H9 (cell line): ENCODE data around the gene TYW5. TPM values are rescaled to one million over a fixed set of nuclear protein-coding genes. Genes with fewer than 3 reads are reported as not detected.

Experiments
- DNase-seq: peaks from one replicate; pipeline ENCODE4 v3.0.0-alpha.2; 2017
- H2AFZ ChIP-seq: one replicate; pipeline ENCODE4 v1.6.1; 2013; ENCODE audit warnings: mild to moderate bottlenecking, low read length, control low read depth, moderate library complexity
- H2AK5ac ChIP-seq: 2 replicates; pipeline ENCODE4 v1.6.1; 2013; ENCODE audit warnings: low read length, control low read depth, mixed read lengths; ENCODE audit not compliant: insufficient read length
- H2BK120ac ChIP-seq: one replicate; pipeline ENCODE4 v1.6.1; 2013; ENCODE audit warnings: low read depth, mild to moderate bottlenecking, low read length, control low read depth, inconsistent platforms; ENCODE audit not compliant: poor library complexity, severe bottlenecking
- H2BK12ac ChIP-seq: 2 replicates; pipeline ENCODE4 v1.6.1; 2013; ENCODE audit warnings: low read length, control low read depth, mixed read lengths, low read depth; ENCODE audit not compliant: insufficient read length
- H2BK15ac ChIP-seq: 2 replicates; pipeline ENCODE4 v1.6.1; 2013; ENCODE audit warnings: low read depth, low read length, control low read depth
- H2BK20ac ChIP-seq: one replicate; pipeline ENCODE4 v1.6.1; 2013; ENCODE audit warnings: low read depth, mild to moderate bottlenecking, low read length, control low read depth, inconsistent platforms; ENCODE audit not compliant: poor library complexity, severe bottlenecking
- H2BK5ac ChIP-seq: 2 replicates; pipeline ENCODE4 v1.6.1; 2013; ENCODE audit warnings: low read length, control low read depth, mixed read lengths; ENCODE audit not compliant: insufficient read length
- H3K14ac ChIP-seq: 2 replicates; pipeline ENCODE4 v1.6.1; 2013; ENCODE audit warnings: low read length, control low read depth; ENCODE audit not compliant: insufficient read depth
- H3K18ac ChIP-seq: 2 replicates; pipeline ENCODE4 v1.6.1; 2013; ENCODE audit warnings: low read depth, mild to moderate bottlenecking, mixed read lengths, low read length, control low read depth; ENCODE audit not compliant: insufficient read length
- H3K23ac ChIP-seq: 2 replicates; pipeline ENCODE4 v1.6.1; 2013; ENCODE audit warnings: low read length, control low read depth, mixed read lengths, low read depth; ENCODE audit not compliant: insufficient read length
- H3K23me2 ChIP-seq: 2 replicates; pipeline ENCODE4 v1.6.1; 2013; ENCODE audit warnings: low read depth, mild to moderate bottlenecking, mixed read lengths, low read length, control low read depth; ENCODE audit not compliant: insufficient read length, poor library complexity, severe bottlenecking
- H3K27ac ChIP-seq: 2 replicates; pipeline ENCODE4 v1.5.1; 2013; ENCODE audit warnings: low read length, control low read depth, mixed read lengths, low read depth; ENCODE audit not compliant: insufficient read length
- H3K27me3 ChIP-seq: 2 replicates; pipeline ENCODE4 v1.6.1; 2013; ENCODE audit warnings: low read length, control low read depth, inconsistent platforms; ENCODE audit not compliant: insufficient read depth
- H3K4ac ChIP-seq: 2 replicates; pipeline ENCODE4 v1.6.1; 2013; ENCODE audit warnings: low read depth, mild to moderate bottlenecking, control low read depth, inconsistent platforms, low read length, moderate library complexity
- H3K4me1 ChIP-seq: 2 replicates; pipeline ENCODE4 v1.6.1; 2013; ENCODE audit warnings: low read length, control low read depth, inconsistent platforms; ENCODE audit not compliant: insufficient read depth
- H3K4me2 ChIP-seq: 2 replicates; pipeline ENCODE4 v1.6.1; 2013; ENCODE audit warnings: low read length, control low read depth, mixed read lengths; ENCODE audit not compliant: insufficient read length, insufficient read depth
- H3K56ac ChIP-seq: 2 replicates; pipeline ENCODE4 v1.6.1; 2013; ENCODE audit warnings: low read depth, mild to moderate bottlenecking, mixed read lengths, low read length, control low read depth; ENCODE audit not compliant: insufficient read length
- H3K79me1 ChIP-seq: 2 replicates; pipeline ENCODE4 v1.6.1; 2013; ENCODE audit warnings: low read depth, mild to moderate bottlenecking, moderate library complexity, low read length, control low read depth, inconsistent platforms; ENCODE audit not compliant: insufficient read depth, poor library complexity, severe bottlenecking
- H3K79me2 ChIP-seq: 2 replicates; pipeline ENCODE4 v1.6.1; 2013; ENCODE audit warnings: low read length, control low read depth, inconsistent platforms; ENCODE audit not compliant: insufficient read depth
- H3K9ac ChIP-seq: 2 replicates; pipeline ENCODE4 v1.6.1; 2013; ENCODE audit warnings: low read length, control low read depth, mixed read lengths; ENCODE audit not compliant: insufficient read length; ENCODE audit errors: extremely low read depth
- H3K9me3 ChIP-seq: one replicate; pipeline ENCODE4 v1.6.1; 2013; ENCODE audit warnings: low read depth, low read length, inconsistent platforms; ENCODE audit not compliant: control insufficient read depth
- H3T11ph ChIP-seq: one replicate; pipeline ENCODE4 v1.6.1; 2013; ENCODE audit warnings: mild to moderate bottlenecking, low read length, control low read depth, inconsistent platforms
- H4K20me1 ChIP-seq: one replicate; pipeline ENCODE4 v1.6.1; 2013; ENCODE audit not compliant: control insufficient read depth, insufficient read length, insufficient read depth
- H4K5ac ChIP-seq: 2 replicates; pipeline ENCODE4 v1.6.1; 2013; ENCODE audit warnings: low read depth, mild to moderate bottlenecking, mixed read lengths, low read length, control low read depth; ENCODE audit not compliant: insufficient read length
- H4K8ac ChIP-seq: replicated peaks from 2 replicates; pipeline ENCODE4 v1.6.1; 2013; ENCODE audit warnings: low read length, control low read depth, mixed read lengths, low read depth; ENCODE audit not compliant: insufficient read length
- H4K91ac ChIP-seq: 2 replicates; pipeline ENCODE4 v1.6.1; 2013; ENCODE audit warnings: low read depth, mild to moderate bottlenecking, moderate library complexity, mixed read lengths, low read length, control low read depth; ENCODE audit not compliant: insufficient read length
- H3K27ac Mint-ChIP-seq, 3 experiments: 2 replicates in 2 of 3; 3 replicates in 1 of 3; pipeline ENCODE4 v1.8.0; 2020 to 2021; ENCODE audit warnings: mixed read lengths in 3 of 3, mild to moderate bottlenecking in 1 of 3, moderate library complexity in 1 of 3
- H3K27me3 Mint-ChIP-seq: 2 replicates; pipeline ENCODE4 v1.8.0; 2021; ENCODE audit warnings: low read depth, mild to moderate bottlenecking, moderate library complexity, mixed read lengths
- H3K36me3 Mint-ChIP-seq, 3 experiments: 2 replicates in 2 of 3; 3 replicates in 1 of 3; pipeline ENCODE4 v1.8.0; 2020 to 2021; ENCODE audit warnings: low read depth in 3 of 3, mixed read lengths in 3 of 3; ENCODE audit not compliant: insufficient read depth in 1 of 3
- H3K4me1 Mint-ChIP-seq, 2 experiments: 2 replicates each; pipeline ENCODE4 v1.8.0; 2020; ENCODE audit warnings: mixed read lengths in 2 of 2
- H3K4me3 Mint-ChIP-seq, 2 experiments: 2 replicates in 1 of 2; 3 replicates in 1 of 2; pipeline ENCODE4 v1.8.0; 2020 to 2021; ENCODE audit warnings: mild to moderate bottlenecking in 2 of 2, mixed read lengths in 2 of 2, moderate library complexity in 1 of 2
- H3K9me3 Mint-ChIP-seq, 2 experiments: 2 replicates in 1 of 2; 3 replicates in 1 of 2; pipeline ENCODE4 v1.8.0; 2020; ENCODE audit warnings: mild to moderate bottlenecking in 2 of 2, mixed read lengths in 2 of 2, moderate library complexity in 1 of 2
- WGBS: extraction: QIAGEN DNeasy Blood & Tissue Kit; methylation state at CpG from one replicate; pipeline ENCODE4 v1.1.7; 2013; ENCODE audit warnings: missing lambda C conversion rate, low lambda C conversion rate, mixed read lengths; ENCODE audit not compliant: insufficient read length; ENCODE audit errors: extremely low coverage; 5-methylcytosine and 5-hydroxymethylcytosine counted together
- total RNA-seq: library from RNA; stranded (reverse); gene quantifications from 2 replicates; pipeline ENCODE4 v1.2.1, GENCODE V29; 2021
- TF ChIP-seq, protein P1 (sequence below): fragments of 200-600 bp; sonication (generic); conservative IDR thresholded peaks from 3 replicates; pipeline ENCODE4 v1.8.0; 2021; ENCODE audit warnings: antibody characterized with exemption, mild to moderate bottlenecking

The TYW5 gene
- total RNA-seq, 1 experiment from 2014 or later: 17.7 TPM

DNA sequence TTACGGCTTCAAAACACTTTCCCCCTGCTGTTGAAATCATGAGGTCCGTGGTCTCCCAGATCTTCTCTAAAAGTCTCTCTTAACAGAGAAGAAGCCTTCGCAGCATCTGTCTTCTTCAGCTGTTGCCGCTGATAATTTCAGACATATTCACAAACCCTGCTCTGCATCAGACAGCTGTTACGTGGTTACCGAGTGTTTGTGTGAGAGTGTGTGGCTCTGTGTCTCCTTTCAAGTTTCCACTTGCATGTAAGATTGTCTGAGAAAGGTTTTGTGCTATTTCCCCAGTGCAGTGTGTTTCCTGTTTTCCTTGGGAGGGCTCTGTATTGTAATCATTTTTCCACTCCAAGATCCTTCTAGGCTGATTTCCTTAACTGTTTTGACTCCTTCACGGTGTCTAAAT is 32.9 kb upstream of the TYW5 start:
- no CpG with 5 or more reads among the region's 7 CpGs for WGBS
- Mint-ChIP-seq H3K4me1 (peaks cover 15 to 19% of the 10 kb centered on the region in 2 experiments), H3K36me3 (peaks cover 0 to 2% (median 0%) of the 10 kb centered on the region in 3 experiments; a peak in 1 of 7 replicates), H3K4me3 (no peak overlapping the region), H3K27me3 (no peaks in the 10 kb centered on the region), H3K9me3 (no peaks in the 10 kb centered on the region), H3K27ac (no peak overlapping the region)
- Histone ChIP-seq H3K27ac (no peak overlapping the region), H3K14ac (no peak overlapping the region), H3K9me3 (no peaks in the 10 kb centered on the region), H4K8ac (no peak overlapping the region), H2BK120ac (no peak overlapping the region), H4K91ac (no peak overlapping the region), H3K79me2 (no peaks in the 10 kb centered on the region), H3K4me1 (peaks cover 6% of the 10 kb centered on the region), H3K9ac (no peak overlapping the region), H4K20me1 (no peaks in the 10 kb centered on the region), H3K79me1 (no peaks in the 10 kb centered on the region), H3K4me2 (no peak overlapping the region), H3K23ac (no peak overlapping the region), H2BK20ac (no peak overlapping the region), H3K27me3 (no peaks in the 10 kb centered on the region), H3K18ac (no peak overlapping the region), H2AFZ (no peak overlapping the region), H2BK15ac (no peak overlapping the region), H3K4ac (no peak overlapping the region), H3T11ph (no peak overlapping the region), H3K23me2 (no peaks in the 10 kb centered on the region), H2BK12ac (no peak overlapping the region), H2BK5ac (no peak overlapping the region), H3K56ac (no peak overlapping the region), H2AK5ac (no peak overlapping the region), H4K5ac (no peak overlapping the region)
- DNase-seq: no peak
- TF ChIP-seq, protein P1, sequence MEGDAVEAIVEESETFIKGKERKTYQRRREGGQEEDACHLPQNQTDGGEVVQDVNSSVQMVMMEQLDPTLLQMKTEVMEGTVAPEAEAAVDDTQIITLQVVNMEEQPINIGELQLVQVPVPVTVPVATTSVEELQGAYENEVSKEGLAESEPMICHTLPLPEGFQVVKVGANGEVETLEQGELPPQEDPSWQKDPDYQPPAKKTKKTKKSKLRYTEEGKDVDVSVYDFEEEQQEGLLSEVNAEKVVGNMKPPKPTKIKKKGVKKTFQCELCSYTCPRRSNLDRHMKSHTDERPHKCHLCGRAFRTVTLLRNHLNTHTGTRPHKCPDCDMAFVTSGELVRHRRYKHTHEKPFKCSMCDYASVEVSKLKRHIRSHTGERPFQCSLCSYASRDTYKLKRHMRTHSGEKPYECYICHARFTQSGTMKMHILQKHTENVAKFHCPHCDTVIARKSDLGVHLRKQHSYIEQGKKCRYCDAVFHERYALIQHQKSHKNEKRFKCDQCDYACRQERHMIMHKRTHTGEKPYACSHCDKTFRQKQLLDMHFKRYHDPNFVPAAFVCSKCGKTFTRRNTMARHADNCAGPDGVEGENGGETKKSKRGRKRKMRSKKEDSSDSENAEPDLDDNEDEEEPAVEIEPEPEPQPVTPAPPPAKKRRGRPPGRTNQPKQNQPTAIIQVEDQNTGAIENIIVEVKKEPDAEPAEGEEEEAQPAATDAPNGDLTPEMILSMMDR: no peak
